ENCODE data around the gene PLA2G3.
"Not testable (repeated sequence)": the region's sequence is repeated elsewhere in the genome, so short reads cannot be mapped to it uniquely, and the experiment has no call there.

Gene PLA2G3

DNA sequence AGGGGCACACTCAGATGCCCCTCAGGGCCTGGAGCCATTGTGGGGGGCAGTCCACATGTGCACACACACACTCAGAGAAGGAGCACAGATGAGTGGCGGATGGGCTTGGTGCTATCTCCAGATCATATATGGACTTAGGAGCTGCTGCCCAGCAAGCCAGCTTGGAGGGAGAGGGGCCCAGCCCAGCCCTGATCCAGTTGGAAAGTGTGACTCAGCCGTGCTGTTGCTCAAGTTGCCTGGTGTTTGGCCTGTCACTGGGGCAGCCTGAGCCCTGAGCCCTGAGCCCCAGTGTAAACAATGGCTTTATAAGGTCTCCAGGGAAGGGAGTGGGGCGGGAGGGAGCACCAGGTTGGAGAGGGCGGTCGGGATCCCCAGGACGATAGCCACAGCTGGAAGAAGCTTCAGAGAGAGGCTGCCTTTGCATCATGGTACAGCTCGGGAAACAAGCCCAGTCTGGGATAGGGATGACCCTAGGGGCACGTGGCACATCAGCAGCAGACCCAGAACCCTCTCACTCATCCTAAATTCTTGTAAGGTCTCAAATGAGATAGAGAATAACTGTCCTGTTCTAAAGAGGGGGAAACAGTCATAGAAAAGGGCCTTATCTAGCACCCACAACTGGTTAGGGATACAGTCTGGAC, 37.7 kb downstream of the PLA2G3 start:
- no peak for FAIRE-seq
- DNase-seq (ENCODE audit: low spot score), result no peak

- DNase-seq (ENCODE audit: low spot score) (no peak), FAIRE-seq (no peak)
Measured at GRCh38 chr22:31100762-31101525, 39.4 kb downstream of the PLA2G3 start.

DNA sequence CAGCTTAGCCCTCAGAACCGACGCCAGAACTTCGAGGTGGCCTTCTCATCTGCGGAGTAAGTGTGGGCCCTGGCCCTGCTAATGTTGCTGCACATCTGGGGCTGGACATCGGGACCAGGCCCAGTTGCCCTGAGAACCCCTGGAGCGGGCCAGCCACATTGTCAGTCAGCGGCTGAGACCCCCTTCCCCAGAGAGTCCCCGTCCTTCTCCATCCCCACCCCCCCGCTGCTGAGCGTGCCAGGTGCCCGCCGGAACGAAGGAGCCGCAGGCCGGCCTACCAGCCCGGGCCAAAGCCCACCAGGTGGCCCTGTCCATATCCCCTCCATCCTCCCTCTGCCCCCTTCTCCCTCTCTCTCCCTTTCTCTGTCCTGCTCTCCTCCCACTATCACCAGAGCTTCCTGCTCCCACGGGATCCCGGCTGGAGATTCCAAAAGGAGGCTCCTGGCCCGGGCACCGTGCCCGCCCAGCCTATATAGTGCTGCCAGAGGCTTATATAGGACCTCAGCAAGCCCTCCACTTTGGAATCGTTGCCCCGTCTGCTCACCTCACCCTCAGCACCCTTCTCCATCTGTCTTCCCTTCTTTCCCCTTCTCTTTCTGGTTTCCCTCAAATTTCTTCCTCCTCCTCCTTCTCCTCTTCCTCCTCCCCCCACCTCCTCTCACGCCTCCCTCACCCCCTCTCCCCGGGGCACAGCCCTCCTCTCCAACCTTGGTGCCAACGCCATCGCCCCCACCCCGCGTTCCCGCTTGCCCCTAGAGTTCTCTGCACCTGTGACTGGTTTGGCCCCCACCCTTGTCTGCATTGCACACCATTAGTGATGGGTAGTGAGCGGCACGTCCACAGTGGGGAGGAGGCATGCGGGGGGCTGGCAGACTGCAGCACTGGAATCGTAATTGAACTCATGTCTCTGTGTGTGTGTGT, 40.2 kb downstream of the PLA2G3 start:
- DNase-seq (ENCODE audit: low spot score), result no peak
- peak; percentile 67 for FAIRE-seq

- DNase-seq (ENCODE audit: low spot score) (no peak), FAIRE-seq (no peak)
Measured at GRCh38 chr22:31099386-31099785, 40.9 kb downstream of the PLA2G3 start.

- DNase-seq (ENCODE audit: low spot score) (no peak), FAIRE-seq (no peak)
Measured at GRCh38 chr22:31098632-31099110, 41.6 kb downstream of the PLA2G3 start.

DNA sequence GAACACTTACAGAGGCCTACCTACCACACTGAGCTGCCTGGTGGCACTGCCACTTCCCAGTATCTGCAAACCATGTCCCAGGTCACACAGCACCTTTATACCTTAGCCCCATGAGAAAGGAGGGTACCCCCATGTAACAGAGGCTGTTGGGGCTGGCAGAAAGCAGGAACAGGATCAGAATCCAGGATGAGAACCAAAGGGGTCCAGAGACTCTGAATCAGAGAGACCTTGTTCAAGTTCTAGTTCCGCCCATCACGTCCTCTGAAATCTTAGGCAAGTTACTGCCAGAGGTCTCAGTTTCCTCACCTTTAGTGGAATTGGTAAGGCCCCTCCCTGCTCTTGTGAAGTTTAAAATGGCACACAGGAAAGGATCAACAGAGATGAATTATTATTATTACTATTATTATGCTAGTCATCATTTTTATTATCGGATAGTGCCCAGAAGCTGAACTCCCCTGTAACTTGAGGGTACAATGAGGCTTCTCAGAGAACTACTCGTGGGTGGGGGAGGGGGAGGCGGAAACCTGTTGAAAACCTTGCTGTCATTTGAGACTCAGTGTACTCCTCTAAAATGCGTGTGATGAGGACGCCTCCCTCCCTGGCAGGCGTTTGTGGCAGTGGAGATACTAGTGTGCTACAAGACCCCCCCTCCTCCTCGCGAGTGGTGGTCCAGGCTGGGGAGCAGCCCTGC, 42.2 kb downstream of the PLA2G3 start:
- DNase-seq (ENCODE audit: low spot score) (no peak), FAIRE-seq (no peak)

DNA sequence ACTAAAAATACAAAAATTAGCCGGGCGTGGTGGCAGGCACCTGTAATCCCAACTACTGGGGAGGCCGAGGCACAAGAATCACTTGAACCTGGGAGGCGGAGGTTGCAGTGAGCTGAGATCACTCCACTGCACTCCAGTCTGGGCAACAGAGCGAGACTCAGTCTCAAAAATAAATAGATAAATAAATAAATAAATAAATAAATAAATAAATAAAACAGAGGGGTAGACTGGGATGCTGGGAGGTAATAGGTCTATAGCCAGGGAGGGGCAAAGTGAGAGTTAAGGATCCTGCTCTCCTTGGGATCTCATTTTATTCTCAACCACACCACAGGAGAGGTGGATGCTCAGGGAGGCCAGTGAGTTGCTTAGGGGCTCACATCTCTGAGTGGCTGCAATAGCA, 42.8 kb downstream of the PLA2G3 start:
- FAIRE-seq; DNase-seq (ENCODE audit: low spot score): not testable (repeated sequence)

DNA sequence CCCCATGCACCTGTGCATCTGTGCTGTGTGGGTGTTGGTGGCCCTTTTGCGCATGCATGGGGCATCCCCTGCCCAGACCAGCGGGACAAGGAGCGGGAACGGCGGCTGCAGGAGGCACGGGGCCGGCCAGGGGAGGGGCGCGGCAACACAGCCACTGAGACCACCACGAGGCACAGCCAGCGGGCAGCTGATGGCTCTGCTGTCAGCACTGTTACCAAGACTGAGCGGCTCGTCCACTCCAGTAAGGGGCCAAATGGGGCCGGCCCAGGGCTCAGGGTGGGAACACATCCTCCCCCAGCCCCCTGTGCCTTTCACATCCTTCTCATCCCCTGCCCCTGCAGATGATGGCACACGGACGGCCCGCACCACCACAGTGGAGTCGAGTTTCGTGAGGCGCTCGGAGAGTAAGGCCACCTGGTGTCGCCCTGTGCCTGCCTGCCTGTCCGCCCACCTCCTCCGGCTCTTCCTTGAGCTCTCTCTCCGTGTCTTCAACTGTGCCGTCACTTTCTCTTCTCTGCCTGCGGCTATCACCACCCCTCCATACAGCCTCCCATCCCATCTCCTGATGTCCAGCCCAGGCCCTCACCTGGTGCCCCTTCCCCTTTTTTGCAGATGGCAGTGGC, 43.5 kb downstream of the PLA2G3 start:
- no peak for FAIRE-seq
- no peak for DNase-seq (ENCODE audit: low spot score)

- no peak for DNase-seq (ENCODE audit: low spot score)
- FAIRE-seq, result no peak
Measured at GRCh38 chr22:31095637-31096249, 44.6 kb downstream of the PLA2G3 start.

DNA sequence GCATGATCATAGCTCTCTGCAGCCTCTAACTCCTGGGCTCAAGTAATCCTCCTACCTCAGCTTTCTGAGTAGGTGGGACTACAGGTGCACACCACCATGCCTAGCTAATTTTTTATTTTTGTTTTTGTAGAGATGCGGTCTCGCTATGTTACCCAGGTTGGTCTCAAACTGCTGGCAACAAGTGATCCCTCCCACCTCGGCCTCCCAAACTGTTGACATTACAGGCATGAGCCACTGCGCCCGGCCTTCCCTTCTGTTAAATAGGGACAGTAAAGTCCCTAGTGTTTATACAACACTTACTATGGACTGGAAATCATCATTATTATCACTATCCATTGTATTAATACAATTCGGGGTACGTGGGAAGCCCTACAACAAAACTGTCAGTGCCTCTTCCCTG, 45.6 kb downstream of the PLA2G3 start:
- FAIRE-seq, result no peak
- no peak for DNase-seq (ENCODE audit: low spot score)

DNA sequence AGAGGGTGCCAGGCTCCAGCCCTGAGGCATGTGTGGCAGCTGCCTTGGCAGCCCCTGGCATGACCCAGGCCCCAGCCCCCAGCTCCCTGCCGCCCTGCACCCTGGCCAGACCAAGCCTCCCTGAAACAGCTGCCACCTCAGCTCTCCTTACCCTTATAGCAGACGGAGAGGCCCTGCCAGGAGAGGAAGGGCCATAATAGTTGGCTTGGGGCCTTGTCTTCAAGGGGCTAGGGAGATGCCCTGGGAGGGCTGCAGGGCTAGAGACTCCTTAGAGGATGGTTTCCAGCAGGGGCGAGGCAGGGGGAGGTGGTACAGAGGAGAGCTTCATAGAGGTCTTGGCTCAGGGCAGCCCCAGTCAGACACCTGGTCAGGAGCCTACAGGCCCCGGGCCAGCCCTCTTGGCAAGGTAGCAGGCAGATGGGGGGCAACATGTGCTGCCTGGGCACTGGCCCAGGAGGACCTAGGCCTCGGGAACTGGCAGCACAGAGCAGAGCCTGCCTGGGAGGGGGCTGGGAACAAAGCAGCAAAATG, 46.2 kb downstream of the PLA2G3 start:
- DNase-seq (ENCODE audit: low spot score), result no peak
- no peak for FAIRE-seq

- DNase-seq (ENCODE audit: low spot score) (no peak), FAIRE-seq (no peak)
Measured at GRCh38 chr22:31093086-31093850, 47.0 kb downstream of the PLA2G3 start.

DNA sequence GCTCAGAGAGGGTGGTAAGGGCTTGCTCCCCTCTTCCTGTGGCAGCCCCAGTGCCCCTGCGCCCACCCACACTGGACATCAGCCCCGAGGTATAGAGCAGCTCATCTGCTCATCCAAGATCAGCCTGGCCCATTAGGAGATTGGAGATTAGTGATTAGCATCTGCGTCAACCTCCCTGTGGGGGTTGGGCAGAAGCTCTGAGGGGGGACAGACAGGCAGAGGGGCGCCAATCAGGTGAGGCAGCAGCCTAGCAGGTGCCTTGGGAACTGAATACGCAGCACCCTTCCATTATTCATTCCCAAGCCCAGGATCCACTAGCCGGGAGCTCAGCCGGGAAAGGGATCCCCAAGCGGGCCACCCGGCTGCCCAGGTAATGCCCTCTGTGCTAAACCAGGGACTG, 48.1 kb downstream of the PLA2G3 start:
- DNase-seq (ENCODE audit: low spot score) (no peak), FAIRE-seq (no peak)

DNA sequence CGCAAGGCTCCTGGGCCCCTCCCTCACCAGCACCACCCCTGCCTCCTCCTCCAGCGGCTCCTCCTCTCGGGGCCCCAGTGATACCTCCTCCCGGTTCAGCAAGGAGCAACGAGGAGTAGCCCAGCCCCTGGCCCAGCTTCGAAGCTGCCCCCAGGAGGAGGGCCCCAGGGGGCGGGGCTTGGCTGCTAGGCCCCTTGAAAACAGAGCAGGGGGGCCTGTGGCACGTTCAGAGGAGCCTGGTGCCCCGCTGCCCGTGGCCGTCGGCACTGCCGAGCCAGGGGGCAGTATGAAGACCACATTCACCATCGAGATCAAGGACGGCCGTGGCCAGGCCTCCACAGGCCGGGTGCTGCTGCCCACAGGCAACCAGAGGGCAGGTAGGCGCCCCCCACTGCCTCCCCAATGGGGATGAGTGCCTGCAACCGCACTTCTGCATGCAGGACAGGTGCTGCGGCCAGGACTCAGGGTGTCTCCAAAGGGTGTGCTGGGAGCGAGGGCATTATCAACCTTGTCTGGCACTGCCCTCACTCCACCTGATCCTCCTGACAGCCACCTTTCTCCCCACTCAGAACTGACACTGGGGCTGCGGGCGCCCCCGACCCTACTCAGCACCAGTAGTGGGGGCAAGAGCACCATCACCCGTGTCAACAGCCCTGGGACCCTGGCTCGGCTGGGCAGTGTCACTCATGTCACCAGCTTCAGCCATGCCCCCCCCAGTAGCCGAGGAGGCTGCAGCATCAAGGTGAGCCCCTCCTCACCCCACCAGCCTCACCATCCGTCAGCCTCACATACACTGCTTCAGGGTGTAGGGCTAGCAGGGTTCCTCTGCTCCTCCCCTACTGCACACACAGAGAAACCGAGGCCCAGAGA, 49.0 kb downstream of the PLA2G3 start:
- DNase-seq (ENCODE audit: low spot score) (no peak), FAIRE-seq (peak; percentile 53)

- FAIRE-seq, result peak; percentile 5
Measured at GRCh38 chr22:31090217-31091085, 49.9 kb downstream of the PLA2G3 start.

DNA sequence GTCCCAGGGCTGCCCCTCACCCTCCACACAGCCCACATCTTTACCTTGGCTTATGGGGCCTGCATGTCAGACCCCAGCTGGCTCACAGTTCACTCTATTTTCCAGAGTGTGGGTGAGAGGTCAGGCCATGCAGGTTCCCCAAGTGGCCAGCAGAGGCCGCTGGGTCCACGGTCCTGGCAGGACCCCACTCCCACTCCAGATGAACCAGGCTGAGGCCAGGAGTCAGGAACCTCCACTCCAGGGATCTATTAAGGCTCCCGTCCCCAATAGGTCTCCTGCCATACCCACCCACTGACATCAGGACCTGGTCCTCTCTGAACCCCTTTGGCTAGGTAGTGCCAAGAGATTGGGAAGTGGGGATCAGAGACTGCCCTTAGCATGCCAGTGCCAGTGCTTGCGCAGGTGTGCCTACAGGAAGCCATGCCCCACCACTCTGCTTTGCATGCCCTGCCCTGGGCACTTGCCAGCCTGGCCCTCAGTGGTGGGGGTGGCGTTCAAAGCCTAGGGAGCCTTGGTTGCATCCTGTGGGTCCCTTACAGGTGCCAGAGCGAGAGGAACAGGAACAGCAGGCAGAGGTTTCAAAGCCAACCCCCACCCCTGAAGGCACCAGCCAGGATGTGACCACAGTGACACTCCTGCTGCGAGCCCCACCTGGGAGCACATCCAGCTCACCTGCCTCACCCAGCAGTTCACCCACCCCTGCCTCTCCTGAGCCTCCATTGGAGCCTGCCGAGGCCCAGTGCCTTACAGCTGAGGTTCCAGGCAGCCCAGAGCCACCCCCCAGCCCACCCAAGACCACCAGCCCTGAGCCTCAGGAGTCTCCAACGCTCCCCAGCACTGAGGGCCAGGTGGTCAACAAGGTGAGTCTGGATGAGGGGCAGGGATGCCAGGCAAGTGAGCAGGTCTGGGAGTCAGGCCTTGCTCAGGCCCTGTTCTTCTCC, 50.9 kb downstream of the PLA2G3 start:
- DNase-seq (ENCODE audit: low spot score) (peak; percentile 49), FAIRE-seq (no peak)

More at GRCh38 chr22:31090217-31091085, 49.9 kb downstream of the PLA2G3 start:
- DNase-seq (ENCODE audit: low spot score), result no peak

All from urothelium cell line (cell line).